ENCODE results near the gene POLR3G. TPM values are rescaled to one million over a fixed set of nuclear protein-coding genes. Genes with fewer than 3 reads are reported as not detected.

The POLR3G gene
- total and polyA plus RNA-seq, 2 of the 13 experiments (the other 11 are each of a cell fraction or from before 2014, with no cell fraction given), result 1.2 to 7.3 TPM

DNA sequence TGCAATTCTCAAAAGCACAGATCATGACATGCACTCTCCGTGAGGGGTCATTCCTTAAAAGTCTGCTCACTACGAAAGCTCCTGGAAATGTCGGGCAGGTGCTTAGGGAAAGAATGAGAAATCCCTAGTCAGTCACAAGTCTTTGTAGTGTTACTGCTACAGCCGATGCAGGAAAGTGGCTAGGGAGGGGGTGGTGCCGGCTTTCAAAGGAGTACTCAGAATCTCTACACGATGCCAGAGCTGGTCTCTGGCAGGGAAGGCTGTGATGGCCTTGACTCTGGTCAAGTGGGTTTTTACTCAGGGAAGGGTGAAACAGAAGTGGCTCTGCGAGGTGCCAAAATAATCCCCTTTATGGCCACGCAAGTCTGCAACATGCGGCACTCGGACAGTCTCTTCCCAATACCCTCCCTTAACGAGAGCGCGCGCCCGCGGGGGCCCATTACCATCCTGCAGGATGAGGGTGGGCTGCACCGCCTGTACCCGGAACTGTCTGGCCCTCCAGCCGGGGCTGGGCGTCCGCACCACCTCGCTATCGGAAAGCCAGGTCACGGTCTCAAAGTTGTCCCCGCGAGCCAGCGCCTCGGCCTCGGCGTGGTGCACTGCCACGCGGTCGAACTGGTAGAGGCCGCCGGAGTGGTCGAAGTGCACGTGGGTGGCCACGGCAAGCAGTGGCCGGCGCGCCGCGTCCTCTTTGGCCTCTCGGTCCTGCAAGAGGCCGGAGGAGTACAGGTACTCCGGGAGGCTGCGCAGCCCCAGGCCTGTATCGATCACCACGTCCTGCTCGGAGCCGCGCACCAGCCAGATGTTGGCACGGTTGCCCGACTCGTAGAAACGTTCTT, 1.0 kb upstream of the POLR3G start (continued):
- TF ChIP-seq NKX3-1 (CRISPR knock-in tag; IDR thresholded peaks at IDR 0.05), result peak; percentile 29; the same call in 1 of the 2 replicates
- TF ChIP-seq, protein P1, sequence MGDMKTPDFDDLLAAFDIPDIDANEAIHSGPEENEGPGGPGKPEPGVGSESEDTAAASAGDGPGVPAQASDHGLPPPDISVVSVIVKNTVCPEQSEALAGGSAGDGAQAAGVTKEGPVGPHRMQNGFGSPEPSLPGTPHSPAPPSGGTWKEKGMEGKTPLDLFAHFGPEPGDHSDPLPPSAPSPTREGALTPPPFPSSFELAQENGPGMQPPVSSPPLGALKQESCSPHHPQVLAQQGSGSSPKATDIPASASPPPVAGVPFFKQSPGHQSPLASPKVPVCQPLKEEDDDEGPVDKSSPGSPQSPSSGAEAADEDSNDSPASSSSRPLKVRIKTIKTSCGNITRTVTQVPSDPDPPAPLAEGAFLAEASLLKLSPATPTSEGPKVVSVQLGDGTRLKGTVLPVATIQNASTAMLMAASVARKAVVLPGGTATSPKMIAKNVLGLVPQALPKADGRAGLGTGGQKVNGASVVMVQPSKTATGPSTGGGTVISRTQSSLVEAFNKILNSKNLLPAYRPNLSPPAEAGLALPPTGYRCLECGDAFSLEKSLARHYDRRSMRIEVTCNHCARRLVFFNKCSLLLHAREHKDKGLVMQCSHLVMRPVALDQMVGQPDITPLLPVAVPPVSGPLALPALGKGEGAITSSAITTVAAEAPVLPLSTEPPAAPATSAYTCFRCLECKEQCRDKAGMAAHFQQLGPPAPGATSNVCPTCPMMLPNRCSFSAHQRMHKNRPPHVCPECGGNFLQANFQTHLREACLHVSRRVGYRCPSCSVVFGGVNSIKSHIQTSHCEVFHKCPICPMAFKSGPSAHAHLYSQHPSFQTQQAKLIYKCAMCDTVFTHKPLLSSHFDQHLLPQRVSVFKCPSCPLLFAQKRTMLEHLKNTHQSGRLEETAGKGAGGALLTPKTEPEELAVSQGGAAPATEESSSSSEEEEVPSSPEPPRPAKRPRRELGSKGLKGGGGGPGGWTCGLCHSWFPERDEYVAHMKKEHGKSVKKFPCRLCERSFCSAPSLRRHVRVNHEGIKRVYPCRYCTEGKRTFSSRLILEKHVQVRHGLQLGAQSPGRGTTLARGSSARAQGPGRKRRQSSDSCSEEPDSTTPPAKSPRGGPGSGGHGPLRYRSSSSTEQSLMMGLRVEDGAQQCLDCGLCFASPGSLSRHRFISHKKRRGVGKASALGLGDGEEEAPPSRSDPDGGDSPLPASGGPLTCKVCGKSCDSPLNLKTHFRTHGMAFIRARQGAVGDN (CRISPR knock-in tag; IDR thresholded peaks at IDR 0.05), result peak; percentile 92; the same call in 1 of the 2 replicates
- TF ChIP-seq TEAD3 (CRISPR knock-in tag; optimal IDR thresholded peaks at IDR 0.05; ENCODE audit: borderline replicate concordance), result peak; percentile 8
- peak; percentile 24; the same call in 1 of the 2 replicates for TF ChIP-seq ZNF674 (CRISPR knock-in tag; IDR thresholded peaks at IDR 0.05; ENCODE audit: low read depth)
- peak; percentile 3; the same call in 1 of the 2 replicates for TF ChIP-seq ZNF547 (CRISPR knock-in tag; IDR thresholded peaks at IDR 0.05)
- no peak for TF ChIP-seq MED8 (CRISPR knock-in tag; IDR thresholded peaks at IDR 0.05; ENCODE audit: insufficient replicate concordance)
- peak; percentile 61; the same call in 1 of the 2 replicates for TF ChIP-seq ZBTB7B (CRISPR knock-in tag; IDR thresholded peaks at IDR 0.05)
- peak; percentile 91 for TF ChIP-seq NFAT5 (CRISPR knock-in tag; IDR thresholded peaks at IDR 0.05)
- TF ChIP-seq ZNF354B (CRISPR knock-in tag; IDR thresholded peaks at IDR 0.05), result peak; percentile 92; the same call in 1 of the 2 replicates
- 0 out of 2 replicates have a peak, but pooled peaks have one; percentile 24 for TF ChIP-seq HOXD1 (CRISPR knock-in tag; IDR thresholded peaks at IDR 0.05)
- TF ChIP-seq, protein P2, sequence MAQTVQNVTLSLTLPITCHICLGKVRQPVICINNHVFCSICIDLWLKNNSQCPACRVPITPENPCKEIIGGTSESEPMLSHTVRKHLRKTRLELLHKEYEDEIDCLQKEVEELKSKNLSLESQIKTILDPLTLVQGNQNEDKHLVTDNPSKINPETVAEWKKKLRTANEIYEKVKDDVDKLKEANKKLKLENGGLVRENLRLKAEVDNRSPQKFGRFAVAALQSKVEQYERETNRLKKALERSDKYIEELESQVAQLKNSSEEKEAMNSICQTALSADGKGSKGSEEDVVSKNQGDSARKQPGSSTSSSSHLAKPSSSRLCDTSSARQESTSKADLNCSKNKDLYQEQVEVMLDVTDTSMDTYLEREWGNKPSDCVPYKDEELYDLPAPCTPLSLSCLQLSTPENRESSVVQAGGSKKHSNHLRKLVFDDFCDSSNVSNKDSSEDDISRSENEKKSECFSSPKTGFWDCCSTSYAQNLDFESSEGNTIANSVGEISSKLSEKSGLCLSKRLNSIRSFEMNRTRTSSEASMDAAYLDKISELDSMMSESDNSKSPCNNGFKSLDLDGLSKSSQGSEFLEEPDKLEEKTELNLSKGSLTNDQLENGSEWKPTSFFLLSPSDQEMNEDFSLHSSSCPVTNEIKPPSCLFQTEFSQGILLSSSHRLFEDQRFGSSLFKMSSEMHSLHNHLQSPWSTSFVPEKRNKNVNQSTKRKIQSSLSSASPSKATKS (CRISPR knock-in tag; IDR thresholded peaks at IDR 0.05), result 0 out of 2 replicates have a peak, but pooled peaks have one; percentile 78
- peak; percentile 50; the same call in 1 of the 2 replicates for TF ChIP-seq ZNF563 (CRISPR knock-in tag; IDR thresholded peaks at IDR 0.05)

Data from HepG2 (cell line).